GM12878 (cell line): ENCODE results near the gene ULK4. TPM values are rescaled to one million over a fixed set of nuclear protein-coding genes. Genes with fewer than 3 reads are reported as not detected.

ENCODE experiments used
- ATAC-seq: fragments of 200-7000 bp; cut with Tn5 transposase; 3 replicates; pipeline ENCODE4 v1.9.1; 2020; ENCODE audit warnings: mild to moderate bottlenecking, moderate library complexity
- BruUV-seq: library from RNA; stranded (reverse); fragments of 400-500 nt; replicated peaks from 2 replicates; lab custom pipeline; 2021; lab: Mats Ljungman, UMichigan
- CTCF ChIA-PET: fragments of 300-600 bp; sonication (Branson Sonifier 250); formaldehyde crosslinking; extraction: SDS; loops from one replicate; lab custom pipeline; 2021; ENCODE audit warnings: inconsistent platforms; lab: Yijun Ruan, JAX
- POLR2A ChIA-PET: fragments of 350-600 bp; formaldehyde crosslinking; extraction: SDS; loops from one replicate; lab custom pipeline; 2021; ENCODE audit warnings: inconsistent platforms; lab: Charles Lee
- RAD21 ChIA-PET: fragments of 300-600 bp; sonication (Branson Sonifier 250); formaldehyde crosslinking; loops from one replicate; lab custom pipeline; 2023; ENCODE audit warnings: antibody characterized with exemption; ENCODE audit not compliant: unreplicated experiment; lab: Charles Lee
- SMC1A ChIA-PET: fragments of 300-600 bp; sonication (Branson Sonifier 250); formaldehyde crosslinking; loops from one replicate; lab custom pipeline; 2023; ENCODE audit not compliant: unreplicated experiment, uncharacterized antibody; lab: Charles Lee
- DNase-seq: peaks from one replicate; pipeline ENCODE4 v3.0.0-alpha.2; 2011; ENCODE audit warnings: low read depth, low spot score
- FAIRE-seq: peaks from 3 replicates; lab custom pipeline; 2011; peaks lifted over from hg19 to GRCh38; lab: Jason Lieb, UNC
- H2AFZ ChIP-seq: 2 replicates; pipeline ENCODE4 v1.6.0; 2011; ENCODE audit warnings: low read depth, low read length, control low read depth; ENCODE audit not compliant: control insufficient read depth
- H3K27ac ChIP-seq: 2 replicates; pipeline ENCODE4 v1.5.1; 2011; ENCODE audit warnings: control low read depth; ENCODE audit not compliant: control insufficient read depth, insufficient read depth
- H3K27me3 ChIP-seq, 2 experiments: replicated peaks in 1 of 2; 2 replicates each; pipeline versions ENCODE4 v1.6.0 to v1.6.1; 2011; ENCODE audit warnings: low read length in 1 of 2; ENCODE audit not compliant: control insufficient read depth in 2 of 2, insufficient read depth in 2 of 2
- H3K36me3 ChIP-seq, 2 experiments: 2 replicates each; pipeline ENCODE4 v1.5.1; 2011; ENCODE audit warnings: low read length in 1 of 2; ENCODE audit not compliant: control insufficient read depth in 2 of 2, insufficient read depth in 2 of 2
- H3K4me1 ChIP-seq: 2 replicates; pipeline ENCODE4 v1.6.1; 2011; ENCODE audit warnings: mild to moderate bottlenecking, low read length, moderate library complexity, mixed read lengths; ENCODE audit not compliant: control insufficient read depth, insufficient read depth
- H3K4me2 ChIP-seq: 2 replicates; pipeline ENCODE4 v1.6.0; 2011; ENCODE audit warnings: control low read depth; ENCODE audit not compliant: control insufficient read depth, insufficient read depth
- H3K4me3 ChIP-seq: fragments of 200-600 bp; sonication (generic); 2 replicates; pipeline ENCODE4 v1.5.1; 2016
- H3K79me2 ChIP-seq: 2 replicates; pipeline ENCODE4 v1.6.0; 2011; ENCODE audit warnings: low read length; ENCODE audit not compliant: control insufficient read depth, insufficient read depth
- H3K9ac ChIP-seq: 2 replicates; pipeline ENCODE4 v1.8.0; 2011; ENCODE audit warnings: low read length, control low read depth, mixed read lengths; ENCODE audit not compliant: control insufficient read depth, insufficient read depth
- H3K9me3 ChIP-seq: replicated peaks from 3 replicates; pipeline ENCODE4 v1.5.1; 2011; ENCODE audit warnings: mild to moderate bottlenecking, low read length; ENCODE audit not compliant: control insufficient read depth, insufficient read depth
- H4K20me1 ChIP-seq: 2 replicates; pipeline ENCODE4 v1.6.0; 2011; ENCODE audit not compliant: control insufficient read depth, insufficient read depth
- ASH2L ChIP-seq: fragments of 300-600, 200-600 bp; sonication (generic); IDR thresholded peaks from 2 replicates; pipeline ENCODE4 v1.6.1; 2017; ENCODE audit warnings: low read depth, mild to moderate bottlenecking, borderline replicate concordance
- CHD1 ChIP-seq: IDR thresholded peaks from 2 replicates; pipeline ENCODE4 v1.6.1; 2012; ENCODE audit warnings: low read depth, low read length, improper control_type of control experiment
- CHD2 ChIP-seq: IDR thresholded peaks from 2 replicates; pipeline ENCODE4 v1.6.1; 2011; ENCODE audit warnings: low read depth, low read length, improper control_type of control experiment, borderline replicate concordance
- CUX1 ChIP-seq: IDR thresholded peaks from 2 replicates; pipeline ENCODE4 v1.6.1; 2012; ENCODE audit warnings: improper control_type of control experiment, low read depth, low read length; ENCODE audit not compliant: insufficient replicate concordance
- JUND ChIP-seq: IDR thresholded peaks from 2 replicates; pipeline ENCODE4 v1.6.1; 2012; ENCODE audit warnings: low read depth, mild to moderate bottlenecking, low read length, improper control_type of control experiment, moderate library complexity
- MLLT1 ChIP-seq: fragments of 450-650 bp; IDR thresholded peaks from 2 replicates; pipeline ENCODE4 v1.6.1; 2016; ENCODE audit warnings: mild to moderate bottlenecking
- MXI1 ChIP-seq: fragments of 150-350 bp; IDR thresholded peaks from 2 replicates; pipeline ENCODE4 v1.6.1; 2011; ENCODE audit warnings: low read depth, mild to moderate bottlenecking, inconsistent platforms, low read length, improper control_type of control experiment
- POU2F2 ChIP-seq: IDR thresholded peaks from 3 replicates; pipeline ENCODE4 v1.6.1; 2011; ENCODE audit warnings: low read depth, mild to moderate bottlenecking, low read length, borderline replicate concordance
- SMARCA5 ChIP-seq: fragments of 450-650 bp; IDR thresholded peaks from 2 replicates; pipeline ENCODE4 v1.6.1; 2017; ENCODE audit warnings: mild to moderate bottlenecking
- SPI1 ChIP-seq: IDR thresholded peaks from 2 replicates; pipeline ENCODE4 v1.6.1; 2011; ENCODE audit warnings: low read depth, mild to moderate bottlenecking, low read length, moderate library complexity, borderline replicate concordance; ENCODE audit not compliant: insufficient read depth
- SREBF1 ChIP-seq: IDR thresholded peaks from 2 replicates; pipeline ENCODE4 v1.6.1; 2012; ENCODE audit warnings: mild to moderate bottlenecking, low read length
- ZNF592 ChIP-seq: fragments of 450-650 bp; IDR thresholded peaks from 2 replicates; pipeline ENCODE4 v1.6.1; 2017; ENCODE audit warnings: mild to moderate bottlenecking, moderate library complexity
- WGBS: methylation state at CpG from one replicate; pipeline ENCODE4 v1.1.6; 2016; ENCODE audit warnings: low lambda C conversion rate; ENCODE audit not compliant: insufficient replicate concordance, insufficient coverage; ENCODE audit errors: missing lambda C conversion rate; 5-methylcytosine and 5-hydroxymethylcytosine counted together
- in situ Hi-C: fragments of 300-500 bp; cut with MboI; formaldehyde crosslinking; loops from 9 replicates; pipeline ENCODE4 v1.14.3; 2018; ENCODE audit warnings: mixed read lengths
- intact Hi-C: fragments of 100-400 bp; cut with micrococcal nuclease; formaldehyde crosslinking; loops from one replicate; pipeline ENCODE4 v1.14.2; 2022; ENCODE audit not compliant: unreplicated experiment
- polyA plus RNA-seq, 11 experiments: library from polyadenylated mRNA; depleted of rRNA in 4 of 11; unstranded in 6 of 11; stranded (reverse) in 5 of 11; fragments of >200 nt; fragmentation: Nextera tagmentation in 4 of 11; fragmentation: Illumina TruSeq in 1 of 11; extraction: Ambion mirVana in 4 of 11; extraction: Trizol in 1 of 11; gene quantifications; 1 replicate in 1 of 11; 2 replicates in 10 of 11; pipeline versions ENCODE4 v1.2.1 to v1.2.3, GENCODE V29; 2011 to 2016; ENCODE audit warnings: inconsistent platforms in 2 of 11, missing spikeins in 2 of 11, low read depth in 1 of 11
- total RNA-seq, 4 experiments: library from RNA; depleted of rRNA in 3 of 4; stranded (reverse); fragments of >200 nt in 3 of 4; fragmentation: Illumina TruSeq in 1 of 4; extraction: Trizol in 1 of 4; gene quantifications; 2 replicates each; pipeline versions ENCODE4 v1.2.1 to v1.2.3, GENCODE V29; 2013 to 2021

ULK4 gene
- total and polyA plus RNA-seq, 10 of the 15 experiments (the other 5 are each of a cell fraction or from before 2014, with no cell fraction given): 3.5 to 7.6 (median 6.3) TPM

GRCh38 chr3:41690766-41691563 lies 270.9 kb downstream of the ULK4 start:
- Histone ChIP-seq H3K36me3 (no peaks in the 10 kb centered on the region), H3K27ac (no peak overlapping the region), H3K4me3 (no peak overlapping the region), H3K9me3 (no peaks in the 10 kb centered on the region), H2AFZ (no peak overlapping the region), H3K4me2 (no peak overlapping the region), H3K27me3 (no peaks in the 10 kb centered on the region; a peak in 1 of 4 replicates), H3K79me2 (no peaks in the 10 kb centered on the region), H4K20me1 (no peaks in the 10 kb centered on the region), H3K4me1 (no peaks in the 10 kb centered on the region), H3K9ac (no peak overlapping the region)
- no peak for ATAC-seq
- ChIA-PET SMC1A (interaction anchor here (0.7 kb wide), 1 partner anchor 12 kb away, joined by 3 read pairs; no protein-coding TSS in a partner anchor), RAD21 (no interaction called here), POLR2A (interaction anchor here (0.6 kb wide), 1 partner anchor 444 kb away, joined by 8 read pairs; no protein-coding TSS in a partner anchor), CTCF (interaction anchor here (0.6 kb wide), 1 partner anchor 51 kb away, joined by 3 read pairs; no protein-coding TSS in a partner anchor)
- intact Hi-C loops: no loop called here
- WGBS: 33% methylated on average over 5 of the region's 5 CpGs
- no TSS peak for BruUV-seq
- DNase-seq: no peak
- in situ Hi-C loops: no loop called here
- FAIRE-seq: no peak
- no peak for TF ChIP-seq SREBF1
- no peak for TF ChIP-seq CUX1
- no peak for TF ChIP-seq ZNF592
- no peak for TF ChIP-seq MLLT1
- TF ChIP-seq SPI1: no peak
- no peak for TF ChIP-seq CHD1
- TF ChIP-seq POU2F2: no peak
- TF ChIP-seq MXI1: no peak
- no peak for TF ChIP-seq SMARCA5
- TF ChIP-seq CHD2: no peak
- TF ChIP-seq JUND: no peak
- TF ChIP-seq ASH2L: no peak
